ENCODE data around the gene DAD1. TPM values are rescaled to one million over a fixed set of nuclear protein-coding genes. Genes with fewer than 3 reads are reported as not detected.
A peak's percentile ranks its signal among the peaks of the same experiment; 100 is the strongest.

DAD1 gene
- total RNA-seq, 4 donors from 2014 or later, result 235 to 430 (median 335) TPM

DNA sequence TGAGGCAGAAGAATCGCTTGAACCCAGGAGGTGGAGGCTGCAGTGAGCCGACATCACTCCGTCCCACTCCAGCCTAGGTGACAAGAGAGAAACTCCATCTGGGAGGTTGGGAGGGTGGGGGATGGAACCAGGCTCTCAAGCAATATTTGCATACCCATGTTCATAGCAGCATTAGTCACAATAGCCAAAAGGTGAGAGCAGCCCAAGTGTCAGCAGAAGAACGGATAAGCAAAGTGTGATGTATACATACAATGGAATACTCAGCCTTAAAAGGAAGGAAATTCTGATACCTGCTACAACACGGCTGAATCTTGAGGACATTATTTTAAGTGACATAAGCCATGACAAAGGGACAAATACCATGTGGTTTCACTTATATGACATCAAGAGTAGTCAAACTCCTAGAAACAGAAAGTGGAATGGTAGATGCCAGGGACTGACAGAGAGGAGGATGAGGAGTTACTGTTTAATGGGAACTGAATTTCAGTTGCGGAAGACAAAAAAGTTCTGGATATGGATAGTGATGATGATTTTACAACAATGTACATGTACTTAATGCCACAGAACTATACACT, 11.6 kb downstream of the DAD1 start:
- Histone ChIP-seq H3K4me1 (peaks cover 6 to 21% of the 10 kb centered on the region in 2 donors), H3K36me3 (peaks cover 0 to 17% of the 10 kb centered on the region in 2 donors), H3K9me3 (no peaks in the 10 kb centered on the region), H3K27ac (no peak overlapping the region), H3K27me3 (no peaks in the 10 kb centered on the region), H3K4me3 (replicated peaks in 1 of 3) (no peak overlapping the region)
- no peak for DNase-seq
- WGBS, 2 donors, result 76 to 83% methylated on average over 6 of the region's 6 CpGs
- TF ChIP-seq CTCF (IDR thresholded peaks at IDR 0.05) (no peak), POLR2A (IDR thresholded peaks at IDR 0.05) (no peak)
- intact Hi-C loops (cut with DNase I), result no loop called here

DNA sequence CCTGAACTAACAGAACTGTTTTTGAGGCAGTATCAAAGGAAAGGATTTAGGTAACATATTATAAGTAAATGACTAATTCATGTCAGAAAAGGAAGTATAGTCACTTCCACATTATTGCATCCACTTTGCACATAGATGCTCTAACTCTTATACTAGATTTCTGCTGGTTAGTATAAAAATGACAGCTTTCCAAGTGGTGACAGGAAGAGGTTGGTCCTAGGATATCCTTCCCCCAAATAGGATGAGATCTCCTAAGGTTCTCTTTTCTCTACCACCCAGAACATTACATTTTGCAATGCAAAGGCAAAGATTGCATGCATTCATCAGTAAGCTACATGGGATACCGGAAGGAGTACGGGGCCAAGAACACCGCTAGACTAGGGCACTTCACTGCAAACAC, 15.2 kb downstream of the DAD1 start:
- Histone ChIP-seq H3K27ac (no peak overlapping the region), H3K9me3 (no peaks in the 10 kb centered on the region), H3K4me1 (peaks cover 13 to 37% of the 10 kb centered on the region in 2 donors), H3K27me3 (no peaks in the 10 kb centered on the region), H3K4me3 (replicated peaks in 1 of 3) (no peak overlapping the region), H3K36me3 (peaks cover 0 to 23% of the 10 kb centered on the region in 2 donors)
- WGBS, 2 donors, result 90 to 95% methylated on average over 3 of the region's 3 CpGs
- intact Hi-C loops (cut with DNase I), result no loop called here
- no peak for DNase-seq
- TF ChIP-seq POLR2A (IDR thresholded peaks at IDR 0.05), result no peak
- TF ChIP-seq CTCF (IDR thresholded peaks at IDR 0.05), result no peak

DNA sequence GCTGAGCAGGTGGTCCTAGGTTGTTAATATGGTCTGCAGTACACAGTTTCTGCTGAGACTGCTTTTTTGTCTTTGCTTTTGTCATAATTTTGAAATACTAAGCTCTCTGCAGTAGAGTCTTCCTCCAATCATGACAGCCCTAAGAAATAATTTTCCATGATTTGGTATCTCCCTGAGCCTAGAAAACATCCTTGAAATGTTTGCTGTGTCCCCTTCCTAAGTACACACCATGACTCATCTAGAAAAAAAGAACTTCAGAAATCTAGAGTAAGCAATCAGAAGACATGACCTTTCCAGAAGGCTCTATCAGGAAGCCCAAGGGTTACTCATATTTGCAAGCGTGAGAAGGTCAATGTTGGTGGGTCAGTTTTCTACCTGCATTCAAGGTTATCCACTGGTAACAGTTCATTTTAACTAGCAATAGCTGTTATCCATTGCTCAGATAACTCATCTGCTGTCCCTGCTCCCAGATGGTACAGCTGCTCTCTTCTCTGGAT, 16.4 kb downstream of the DAD1 start:
- H3K4me3 ChIP-seq (replicated peaks in 1 of 3), result no peak overlapping the region
- TF ChIP-seq POLR2A (IDR thresholded peaks at IDR 0.05) (no peak), CTCF (IDR thresholded peaks at IDR 0.05) (no peak)
- peaks cover 0 to 23% of the 10 kb centered on the region in 2 donors for H3K36me3 ChIP-seq
- H3K27me3 ChIP-seq, result no peaks in the 10 kb centered on the region
- no peaks in the 10 kb centered on the region for H3K9me3 ChIP-seq
- WGBS, 2 donors, result 88 to 94% methylated on average over 1 of the region's 1 CpG
- intact Hi-C loops (cut with DNase I), result no loop called here
- peak overlapping the region in 2 of 3 donors; percentile 68 to 86 for H3K27ac ChIP-seq
- DNase-seq, result no peak
- H3K4me1 ChIP-seq, result peaks cover 23 to 49% of the 10 kb centered on the region in 2 donors

- Histone ChIP-seq H3K36me3 (peaks cover 0 to 23% of the 10 kb centered on the region in 2 donors), H3K27me3 (no peaks in the 10 kb centered on the region), H3K27ac (peak overlapping the region; percentile 71 to 86 (median 73)), H3K9me3 (no peaks in the 10 kb centered on the region), H3K4me3 (replicated peaks in 1 of 3) (no peak overlapping the region), H3K4me1 (peaks cover 37 to 69% of the 10 kb centered on the region in 2 donors)
- DNase-seq, result peak; percentile 79 to 85
- TF ChIP-seq POLR2A (IDR thresholded peaks at IDR 0.05) (no peak), CTCF (IDR thresholded peaks at IDR 0.05) (peak; percentile 48 to 96 (median 80))
- 25% methylated on average over 8 of the region's 8 CpGs for WGBS, 2 donors
- intact Hi-C loops (cut with DNase I), result no loop called here
These were observed 18.7 kb downstream of the DAD1 start for GRCh38 chr14:22570132-22570949.

DNA sequence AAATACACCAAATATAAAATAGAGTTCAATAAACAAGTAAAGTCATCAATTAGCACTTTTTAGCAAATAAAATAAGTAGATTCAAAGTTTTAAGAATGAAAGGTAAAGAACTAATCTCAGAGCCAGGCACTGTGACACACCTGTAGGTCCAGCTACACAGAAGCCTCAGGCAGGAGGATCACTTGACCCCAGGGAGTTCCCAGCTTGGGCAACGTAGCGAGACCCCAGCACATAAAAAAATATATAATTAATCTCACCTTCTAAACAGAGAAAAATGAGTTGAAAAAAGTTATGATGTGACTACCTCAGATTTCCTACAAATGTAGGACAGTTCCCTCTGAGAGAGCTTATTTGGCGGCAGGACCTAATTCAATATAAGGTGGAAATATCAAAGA, 19.3 kb downstream of the DAD1 start:
- Histone ChIP-seq H3K27ac (peak overlapping the region; percentile 57 to 86 (median 71)), H3K36me3 (peaks cover 0 to 22% of the 10 kb centered on the region in 2 donors), H3K4me3 (replicated peaks in 1 of 3) (no peak overlapping the region), H3K27me3 (no peaks in the 10 kb centered on the region), H3K9me3 (no peaks in the 10 kb centered on the region), H3K4me1 (peaks cover 38 to 69% of the 10 kb centered on the region in 2 donors)
- TF ChIP-seq POLR2A (IDR thresholded peaks at IDR 0.05) (no peak), CTCF (IDR thresholded peaks at IDR 0.05) (no peak)
- no peak for DNase-seq
- intact Hi-C loops (cut with DNase I), result no loop called here
- 61 to 85% methylated on average over 3 of the region's 3 CpGs for WGBS, 2 donors
